D721Med (cell line): ENCODE results near the gene KATNAL1.

Source experiments
- DNase-seq: peaks from one replicate; pipeline ENCODE4 v3.0.0; 2011; ENCODE audit warnings: low spot score; ENCODE audit not compliant: insufficient read length
- FAIRE-seq: peaks from 2 replicates; lab custom pipeline; 2011; peaks lifted over from hg19 to GRCh38; lab: Jason Lieb, UNC
- CTCF ChIP-seq: IDR thresholded peaks from 2 replicates; pipeline ENCODE4 v1.5.1; 2012; ENCODE audit warnings: mild to moderate bottlenecking, control low read depth; ENCODE audit not compliant: insufficient read depth; ENCODE audit errors: missing control alignments

Gene KATNAL1

GRCh38 chr13:30234619-30235162 lies 72.7 kb downstream of the KATNAL1 start:
- DNase-seq: no peak
- TF ChIP-seq CTCF: no peak
- no peak for FAIRE-seq

- no peak for FAIRE-seq
- no peak for TF ChIP-seq CTCF
- no peak for DNase-seq
Observed at GRCh38 chr13:30224732-30225131, 82.6 kb downstream of the KATNAL1 start.

GRCh38 chr13:30222254-30222653 lies 85.1 kb downstream of the KATNAL1 start:
- no peak for TF ChIP-seq CTCF
- DNase-seq: no peak
- no peak for FAIRE-seq

- no peak for TF ChIP-seq CTCF
- DNase-seq (no peak), FAIRE-seq (no peak)
Observed at GRCh38 chr13:30216111-30216510, 91.2 kb downstream of the KATNAL1 start.

- FAIRE-seq (no peak), DNase-seq (no peak)
- no peak for TF ChIP-seq CTCF
Observed at GRCh38 chr13:30212256-30212655, 95.1 kb downstream of the KATNAL1 start.

- FAIRE-seq (no peak), DNase-seq (no peak)
- no peak for TF ChIP-seq CTCF
Observed at GRCh38 chr13:30211745-30212144, 95.6 kb downstream of the KATNAL1 start.

GRCh38 chr13:30204564-30204963 lies 102.8 kb downstream of the KATNAL1 start:
- no peak for TF ChIP-seq CTCF
- DNase-seq (no peak), FAIRE-seq (no peak)
